ENCODE results near the gene CD3G. TPM values are rescaled to one million over a fixed set of nuclear protein-coding genes. Genes with fewer than 3 reads are reported as not detected.

CD3G gene
- not detected in 2 replicates for total RNA-seq

GRCh38 chr11:118343981-118344515, at the start of gene CD3G:
TSS of gene CD3G (plus strand) at chr11:118344344. CDS start at chr11:118344424, 80 bp downstream.

GRCh38 chr11:118304568-118305248, 39.4 kb upstream of the CD3G start, which contains the start of gene CD3E:
TSS of gene CD3E (plus strand) at chr11:118304730. CDS start at chr11:118304953, 223 bp downstream.

GRCh38 chr11:118342503-118343161, 1.5 kb upstream of the CD3G start, which contains the start of gene CD3D:
TSS of gene CD3D (minus strand) at chr11:118342705. CDS start at chr11:118342607, 98 bp downstream.

GRCh38 chr11:118359295-118359958, 15.3 kb downstream of the CD3G start, which contains the start of gene UBE4A:
TSS of gene UBE4A (plus strand) at chr11:118359600. CDS start at chr11:118365081, 5,481 bp downstream.

GRCh38 chr11:118401151-118401879, 57.2 kb downstream of the CD3G start, which contains the start of gene ATP5MG:
TSS of gene ATP5MG (plus strand) at chr11:118401606. CDS start at chr11:118401666, 60 bp downstream.

Small RNAs within 50 kb of the gene (small RNA-seq; reads per million reads assigned to genes)
- not detected for gene AP001582.1 (ENCODE audit: low replicate concordance)

Other genes with a start within 250 kb of the CD3G start
- gene SCN4B, start 191.5 kb upstream of the CD3G start, total RNA-seq, result not detected in 2 replicates
- not detected in 2 replicates for gene SCN2B, start 167.7 kb upstream of the CD3G start, total RNA-seq
- 0.29 TPM in 1 of 2 replicates, not detected in the other for gene JAML, start 119.3 kb upstream of the CD3G start, total RNA-seq
- gene MPZL3, start 92.0 kb upstream of the CD3G start, total RNA-seq, result 0.44 and 0.86 TPM in 2 replicates
- gene MPZL2, start 80.0 kb upstream of the CD3G start, total RNA-seq, result not detected in 2 replicates
- gene CD3E, start 39.6 kb upstream of the CD3G start, total RNA-seq, result not detected in 2 replicates
- not detected in 2 replicates for gene CD3D, start 1.6 kb upstream of the CD3G start, total RNA-seq
- 50.1 and 82.6 TPM in 2 replicates for gene UBE4A, start 15.3 kb downstream of the CD3G start, total RNA-seq
- gene ATP5MG, start 57.3 kb downstream of the CD3G start, total RNA-seq, result 28.5 and 28.7 TPM in 2 replicates
- gene KMT2A, start 92.1 kb downstream of the CD3G start, total RNA-seq, result 39.0 and 46.8 TPM in 2 replicates
- 0.22 and 0.86 TPM in 2 replicates for gene TTC36, start 183.1 kb downstream of the CD3G start, total RNA-seq
- gene TMEM25, start 186.8 kb downstream of the CD3G start, total RNA-seq, result 8.1 and 13.5 TPM in 2 replicates
- gene IFT46, start 221.6 kb downstream of the CD3G start, total RNA-seq, result 25.9 and 26.7 TPM in 2 replicates
- gene ARCN1, start 228.1 kb downstream of the CD3G start, total RNA-seq, result 193 and 271 TPM in 2 replicates

All from placental pericyte (primary cell).